HepG2 (cell line): ENCODE results near the gene SRSF8. TPM values are rescaled to one million over a fixed set of nuclear protein-coding genes. Genes with fewer than 3 reads are reported as not detected.

Experiments
- AKAP8 ChIP-seq: sonication (generic); formaldehyde crosslinking; IDR thresholded peaks from 2 replicates; pipeline ENCODE4 v1.5.1; 2020; ENCODE audit warnings: mild to moderate bottlenecking, missing genetic modification reagents
- CEBPZ ChIP-seq: IDR thresholded peaks from 2 replicates; pipeline ENCODE4 v1.6.1; 2012; ENCODE audit warnings: low read length, improper control_type of control experiment
- CENPT ChIP-seq: sonication (generic); formaldehyde crosslinking; IDR thresholded peaks from 2 replicates; pipeline ENCODE4 v1.8.0; 2022; ENCODE audit warnings: low read depth, mild to moderate bottlenecking, moderate library complexity, missing genetic modification reagents
- EHMT2 ChIP-seq: fragments of 200-600 bp; sonication (generic); IDR thresholded peaks from 2 replicates; pipeline ENCODE4 v1.7.0; 2017; ENCODE audit warnings: antibody characterized with exemption, low read depth, low read length, borderline replicate concordance
- ETS1 ChIP-seq: sonication (generic); formaldehyde crosslinking; IDR thresholded peaks from 2 replicates; pipeline ENCODE4 v1.4.0; 2020; ENCODE audit warnings: missing genetic modification reagents
- GPN1 ChIP-seq: sonication (generic); formaldehyde crosslinking; IDR thresholded peaks from 2 replicates; pipeline ENCODE4 v1.5.1; 2020; ENCODE audit warnings: missing genetic modification reagents, borderline replicate concordance
- IRX3 ChIP-seq: sonication (generic); formaldehyde crosslinking; IDR thresholded peaks from 2 replicates; pipeline ENCODE4 v1.8.1; 2023; ENCODE audit warnings: mild to moderate bottlenecking, low read depth, missing genetic modification reagents, borderline replicate concordance
- NR0B2 ChIP-seq: sonication (generic); formaldehyde crosslinking; IDR thresholded peaks from 2 replicates; pipeline ENCODE4 v1.4.0; 2020; ENCODE audit warnings: mild to moderate bottlenecking, missing genetic modification reagents
- NR2F2 ChIP-seq: IDR thresholded peaks from 2 replicates; pipeline ENCODE4 v1.6.1; 2012; ENCODE audit warnings: low read depth, inconsistent platforms, borderline replicate concordance
- PHF20 ChIP-seq: sonication (generic); formaldehyde crosslinking; IDR thresholded peaks from 2 replicates; pipeline ENCODE4 v1.5.0; 2020; ENCODE audit warnings: mild to moderate bottlenecking, missing genetic modification reagents
- PRDM10 ChIP-seq: sonication (generic); formaldehyde crosslinking; IDR thresholded peaks from 2 replicates; pipeline ENCODE4 v1.4.0; 2020; ENCODE audit warnings: low read depth, missing genetic modification reagents
- PRDM4 ChIP-seq: sonication (generic); formaldehyde crosslinking; IDR thresholded peaks from 2 replicates; pipeline ENCODE4 v1.9.0; 2021; ENCODE audit warnings: missing genetic modification reagents, borderline replicate concordance
- SRF ChIP-seq: IDR thresholded peaks from 2 replicates; pipeline ENCODE4 v1.6.1; 2011; ENCODE audit warnings: mild to moderate bottlenecking, low read depth, low read length, moderate library complexity
- TAF1 ChIP-seq: sonication (generic); formaldehyde crosslinking; IDR thresholded peaks from 2 replicates; pipeline ENCODE4 v1.4.0; 2020; ENCODE audit warnings: missing genetic modification reagents
- TOE1 ChIP-seq: sonication (generic); formaldehyde crosslinking; IDR thresholded peaks from 2 replicates; pipeline ENCODE4 v1.4.0; 2020; ENCODE audit warnings: mild to moderate bottlenecking, missing genetic modification reagents
- ZNF280B ChIP-seq: sonication (generic); formaldehyde crosslinking; IDR thresholded peaks from 2 replicates; pipeline ENCODE4 v1.5.0; 2020; ENCODE audit warnings: missing genetic modification reagents, mild to moderate bottlenecking, borderline replicate concordance
- polyA plus RNA-seq, 8 experiments: library from polyadenylated mRNA; depleted of rRNA in 3 of 8; stranded (reverse) in 7 of 8; unstranded in 1 of 8; fragments of >200 nt; fragmentation: Illumina TruSeq in 4 of 8; extraction: Trizol in 4 of 8; gene quantifications; 2 replicates each; pipeline versions ENCODE4 v1.2.1 to v1.2.3, GENCODE V29; 2011 to 2016; ENCODE audit warnings: low read depth in 4 of 8, missing spikeins in 1 of 8, mixed read lengths in 1 of 8; ENCODE audit not compliant: insufficient read depth in 1 of 8
- total RNA-seq, 5 experiments: library from RNA; depleted of rRNA; stranded (reverse); fragments of >200 nt; fragmentation: Illumina TruSeq; extraction: Trizol; gene quantifications; 2 replicates each; pipeline ENCODE4 v1.2.3, GENCODE V29; 2016; ENCODE audit warnings: low read depth in 1 of 5

SRSF8 gene
- total and polyA plus RNA-seq, 2 of the 13 experiments (the other 11 are each of a cell fraction or from before 2014, with no cell fraction given): 21.8 to 25.8 TPM

GRCh38 chr11:95068549-95068948 lies 1.8 kb downstream of the SRSF8 start (continued):
- no peak for TF ChIP-seq PRDM10 (CRISPR knock-in tag)
- TF ChIP-seq NR0B2: no peak
- TF ChIP-seq ZNF280B: no peak
- TF ChIP-seq EHMT2: no peak
- no peak for TF ChIP-seq CENPT (CRISPR knock-in tag)
- TF ChIP-seq AKAP8 (CRISPR knock-in tag): no peak
- TF ChIP-seq ETS1 (CRISPR knock-in tag): no peak
- TF ChIP-seq NR2F2: no peak
- no peak for TF ChIP-seq PRDM4 (CRISPR knock-in tag)
- TF ChIP-seq SRF: no peak
- TF ChIP-seq IRX3 (CRISPR knock-in tag): no peak
- TF ChIP-seq GPN1 (CRISPR knock-in tag): no peak
- no peak for TF ChIP-seq TOE1
- TF ChIP-seq PHF20 (CRISPR knock-in tag): peak; percentile 75
- TF ChIP-seq CEBPZ: no peak
- TF ChIP-seq TAF1 (CRISPR knock-in tag): peak; percentile 69
